Amniotic epithelial cell (primary cell): ENCODE results near the gene PRCD.

Source experiments
- DNase-seq: peaks from one replicate; pipeline ENCODE4 v3.0.0-alpha.2; 2010; ENCODE audit warnings: low read depth

PRCD gene

DNA sequence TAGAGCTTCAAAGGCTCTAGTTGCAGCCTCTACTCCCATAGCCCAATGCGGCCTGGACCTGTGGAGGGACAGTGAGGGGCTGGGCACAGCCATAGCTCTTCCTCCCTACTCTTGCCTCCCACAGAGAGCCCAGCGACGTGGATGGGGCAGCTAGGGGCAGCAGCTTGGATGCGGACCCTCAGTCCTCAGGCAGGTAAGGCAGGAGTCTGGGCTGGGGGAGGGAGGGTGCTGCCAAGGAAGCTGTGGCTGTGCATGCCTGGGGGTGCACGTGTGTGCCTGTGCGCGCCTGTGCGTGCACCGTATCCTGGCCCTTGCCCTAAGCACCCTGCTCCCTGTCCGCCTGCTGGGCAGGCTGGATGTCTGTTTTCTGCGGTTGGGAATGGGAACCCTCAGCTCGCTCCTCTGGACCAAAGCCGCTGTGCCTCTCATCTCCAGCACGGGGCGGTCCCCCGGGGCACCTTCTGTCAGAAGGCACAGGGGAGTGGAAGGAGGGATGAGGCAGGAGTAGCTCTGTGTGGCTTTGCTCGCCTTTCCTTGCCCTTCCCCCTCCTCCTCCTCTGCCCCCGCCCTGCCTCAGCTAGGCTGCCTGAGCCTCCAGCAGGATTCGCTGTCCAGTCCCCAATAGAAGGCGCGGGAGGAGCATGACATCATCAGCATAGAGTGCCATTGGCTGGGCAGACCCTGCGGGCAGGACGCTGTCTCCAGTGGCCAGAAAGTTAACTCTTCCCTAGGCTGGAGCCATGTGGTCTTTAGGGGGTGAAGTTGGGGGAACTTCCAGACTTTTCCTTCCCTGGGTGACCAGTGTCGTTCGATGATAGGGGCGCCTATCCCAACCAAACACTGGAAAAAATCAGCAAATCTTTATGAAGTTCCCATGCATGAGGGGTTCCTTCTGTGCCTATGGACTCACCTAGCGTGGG lies 797 bp downstream of the PRCD start:
- DNase-seq, result peak; percentile 96

GRCh38 chr17:76541739-76542454 lies 2.1 kb downstream of the PRCD start:
- DNase-seq, result no peak

DNA sequence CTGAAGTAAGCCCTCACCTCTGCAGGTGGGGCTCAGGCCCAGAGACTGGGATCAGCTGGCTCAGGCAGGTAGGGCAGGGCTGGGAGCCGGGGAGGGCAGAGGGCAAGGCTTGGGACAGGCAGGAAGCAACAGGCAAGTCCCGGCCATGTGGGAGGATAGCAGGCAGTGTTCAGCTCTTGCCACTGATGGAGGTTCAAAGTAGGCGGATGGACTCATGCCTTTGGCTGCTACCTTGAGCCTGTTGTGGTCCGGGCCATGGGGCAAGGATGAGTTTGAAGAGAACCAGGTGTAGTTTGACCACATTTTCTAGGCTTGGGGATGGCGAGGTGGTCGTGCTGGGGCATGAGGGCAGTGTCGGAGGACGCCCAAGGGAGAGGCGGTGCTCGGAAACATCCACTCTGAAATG lies 2.7 kb downstream of the PRCD start:
- no peak for DNase-seq

DNA sequence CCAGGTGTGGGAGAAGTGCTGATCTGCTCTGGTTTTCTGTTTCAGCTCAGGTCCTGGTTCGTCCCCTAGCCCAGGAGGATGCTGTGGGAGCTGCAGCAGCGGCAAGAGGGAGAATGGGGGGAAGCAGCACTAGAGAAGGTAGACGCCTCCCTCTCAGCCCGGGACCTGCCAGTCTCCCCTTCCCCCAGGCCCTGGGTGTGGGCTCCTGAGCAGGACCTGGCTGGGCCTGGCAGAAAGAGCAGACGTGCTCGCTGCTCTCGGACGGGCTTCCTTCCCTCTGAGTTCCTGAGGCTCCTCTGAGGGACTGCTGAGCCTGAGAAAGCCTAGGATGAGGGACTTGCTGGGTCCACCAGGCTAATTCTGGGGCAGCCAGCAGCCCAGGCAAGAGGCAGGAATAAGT lies 3.1 kb downstream of the PRCD start:
- DNase-seq, result no peak

- no peak for DNase-seq
These were observed 3.6 kb downstream of the PRCD start for GRCh38 chr17:76543482-76543825.

GRCh38 chr17:76543826-76544545 lies 4.1 kb downstream of the PRCD start:
- DNase-seq, result peak; percentile 55

DNA sequence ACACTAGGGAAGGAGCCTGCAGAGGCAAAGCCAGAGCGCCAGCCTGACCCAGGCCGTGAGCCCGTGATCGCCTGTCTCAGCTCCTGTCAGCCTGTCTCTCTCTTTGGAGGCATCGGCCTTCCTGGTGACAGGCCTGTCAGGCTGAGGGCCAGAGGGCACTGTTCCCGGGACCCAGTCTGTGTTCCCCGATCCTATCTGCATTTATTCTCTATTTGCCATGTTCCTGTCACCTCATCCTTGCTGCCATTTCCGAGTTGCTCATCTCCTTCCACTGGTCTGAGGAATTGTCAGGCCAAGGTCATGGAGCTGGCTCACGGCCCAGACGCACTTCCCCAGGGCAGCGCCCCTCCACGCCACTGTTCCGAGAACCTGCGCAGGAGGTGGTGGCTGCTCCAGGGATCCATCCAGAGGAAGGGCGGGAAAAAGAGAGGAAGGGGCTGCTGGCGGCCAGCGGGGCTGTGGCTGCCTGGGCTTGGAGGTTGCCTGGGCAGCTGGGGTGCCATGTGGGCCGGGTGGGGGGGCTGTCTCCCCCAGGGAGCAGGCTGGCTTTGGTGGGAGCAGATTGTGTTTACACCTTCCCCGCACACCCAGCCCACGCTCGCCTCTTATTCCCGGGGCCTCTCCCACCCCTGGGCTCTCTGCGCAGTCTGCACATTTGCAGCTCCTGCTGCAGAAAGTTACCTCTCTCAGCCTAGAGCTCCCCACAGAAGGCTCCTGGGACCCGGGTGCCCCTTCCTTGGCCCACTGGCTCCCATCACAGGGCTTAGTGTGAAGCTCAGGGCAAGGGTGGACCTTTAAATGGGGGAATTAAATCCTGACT lies 4.9 kb downstream of the PRCD start:
- DNase-seq, result peak; percentile 42

DNA sequence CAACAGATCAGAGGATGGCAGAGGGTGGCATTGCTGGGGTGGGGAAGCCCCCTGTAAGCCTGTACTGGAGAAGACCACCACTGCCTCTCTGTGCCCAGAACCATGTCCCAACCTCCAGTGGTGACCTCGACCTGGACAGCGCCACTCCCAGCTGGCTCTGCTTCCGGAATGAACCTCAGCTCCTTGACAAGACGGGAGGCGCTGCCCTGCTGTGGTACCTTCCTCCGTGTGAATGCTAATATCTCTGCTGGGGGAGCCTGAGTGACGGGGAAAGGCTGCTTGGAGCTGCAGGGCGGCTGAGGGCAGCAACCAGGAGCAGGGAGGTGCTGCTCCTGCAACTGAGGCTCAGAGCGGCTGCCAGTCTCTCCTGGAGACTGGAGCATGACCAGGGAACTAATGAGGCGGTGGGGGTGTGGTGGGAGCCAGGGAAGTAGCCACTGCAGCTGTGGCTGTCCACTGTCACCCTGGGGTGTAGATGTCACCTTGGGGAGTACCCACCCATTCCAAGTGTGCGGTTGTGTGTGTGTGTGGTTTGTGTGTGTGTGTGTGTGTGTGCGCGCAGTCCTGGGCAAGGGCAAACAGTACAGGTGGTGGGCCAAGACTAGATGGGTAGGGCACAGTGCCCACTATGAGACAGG lies 6.2 kb downstream of the PRCD start:
- DNase-seq, result peak; percentile 29

DNA sequence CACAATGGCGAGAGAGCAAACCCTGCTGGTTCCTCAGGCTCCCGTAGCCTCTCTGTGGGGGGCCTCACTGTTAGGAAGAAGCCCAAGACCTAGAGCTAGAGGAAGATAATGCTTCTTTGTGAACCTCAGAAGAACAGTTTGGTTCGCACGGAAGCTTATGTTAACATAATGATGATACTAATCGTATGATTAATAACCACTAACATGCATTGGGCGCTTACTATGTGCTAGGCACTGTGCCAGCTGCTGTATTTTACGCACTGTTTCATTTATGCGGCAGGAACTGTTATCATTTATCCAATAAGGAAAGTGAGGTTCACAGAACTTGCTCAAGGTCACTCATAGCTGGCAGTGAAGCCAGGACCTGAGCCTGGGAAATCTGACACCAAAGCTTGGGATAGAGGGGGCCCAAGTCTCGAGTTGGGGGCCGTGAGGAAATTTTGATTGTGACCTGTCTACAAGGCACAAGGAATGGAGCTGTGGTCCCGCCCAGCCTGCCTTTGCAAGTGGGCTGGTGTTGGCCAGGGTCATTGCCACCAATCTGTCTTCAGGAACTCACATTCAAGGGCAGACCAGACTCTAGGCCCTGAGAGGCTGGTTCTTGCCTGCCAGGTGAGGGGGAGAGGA lies 6.8 kb downstream of the PRCD start:
- DNase-seq, result peak; percentile 95

DNA sequence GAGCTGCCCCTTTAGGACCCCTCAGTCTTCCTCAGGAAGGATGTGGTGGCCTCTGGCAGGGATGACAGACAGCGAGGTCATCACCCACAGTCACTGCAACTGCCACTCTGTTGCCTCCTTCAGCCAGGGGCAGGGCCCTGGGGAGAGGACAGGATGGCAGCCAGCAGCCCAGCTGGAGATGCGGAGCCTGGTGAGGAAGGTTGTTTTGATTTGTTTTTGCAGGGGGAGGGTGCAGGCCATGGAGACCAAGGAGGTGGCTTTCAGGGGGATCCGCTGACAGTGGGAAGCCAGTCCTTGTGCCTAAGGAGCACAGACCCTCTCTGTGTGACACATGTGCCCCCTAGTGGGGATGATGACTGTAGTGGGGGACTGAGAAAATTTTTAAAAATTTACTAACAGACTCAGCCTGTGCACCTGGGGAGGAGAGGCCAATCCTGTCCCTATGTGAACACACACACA lies 7.4 kb downstream of the PRCD start:
- peak; percentile 66 for DNase-seq

DNA sequence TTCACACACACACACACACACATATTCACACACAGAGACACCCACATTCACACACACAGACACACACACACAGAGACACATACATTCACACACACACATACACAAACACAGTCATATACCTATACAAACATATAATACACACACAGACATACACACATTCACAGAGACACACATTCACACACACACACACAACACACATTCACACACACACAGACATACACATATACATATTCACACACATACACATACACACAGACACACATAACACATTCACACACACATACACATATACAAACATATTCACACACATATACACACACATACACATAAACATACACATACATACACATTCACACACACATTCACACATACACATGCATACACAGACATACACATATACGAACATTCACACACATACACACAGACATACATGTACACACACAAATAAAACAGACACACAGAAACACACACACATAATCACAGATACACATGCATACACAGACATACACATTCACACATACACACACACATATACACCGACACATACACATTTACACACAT lies 7.9 kb downstream of the PRCD start:
- DNase-seq, result no peak

- peak; percentile 35 for DNase-seq
These were observed 8.8 kb downstream of the PRCD start for GRCh38 chr17:76548378-76549214.

DNA sequence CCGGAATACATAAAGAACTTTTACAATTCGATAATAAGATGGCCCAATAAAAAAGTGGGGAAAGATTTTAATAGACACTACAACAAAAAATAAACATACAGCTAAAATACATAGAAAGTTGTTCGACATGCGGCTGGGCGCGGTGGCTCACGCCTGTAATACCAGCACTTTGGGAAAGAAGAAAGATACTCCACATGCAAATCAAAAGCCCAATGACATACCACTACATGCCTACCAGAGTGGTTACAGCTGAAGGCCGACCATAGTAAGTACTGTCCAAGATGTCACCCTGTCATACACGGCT lies 9.3 kb downstream of the PRCD start:
- DNase-seq, result no peak

DNA sequence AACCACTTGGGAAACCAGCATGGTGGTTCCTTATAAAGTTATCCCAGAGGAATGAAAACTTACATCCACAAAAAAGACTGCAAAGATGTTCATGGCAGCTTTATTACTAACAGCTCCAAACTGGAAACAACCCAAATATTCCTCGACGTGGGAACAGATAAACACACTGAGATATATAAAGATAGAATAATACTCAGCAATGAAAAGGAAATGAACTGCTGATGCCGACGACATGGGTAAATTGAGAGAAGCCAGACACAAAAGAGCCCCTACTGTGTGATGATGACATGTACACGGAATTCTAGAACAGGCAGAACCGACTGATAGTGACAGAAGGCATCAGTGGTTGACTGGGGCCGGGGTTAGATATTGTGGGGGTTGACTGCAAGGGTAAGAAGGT lies 9.7 kb downstream of the PRCD start:
- DNase-seq, result no peak

DNA sequence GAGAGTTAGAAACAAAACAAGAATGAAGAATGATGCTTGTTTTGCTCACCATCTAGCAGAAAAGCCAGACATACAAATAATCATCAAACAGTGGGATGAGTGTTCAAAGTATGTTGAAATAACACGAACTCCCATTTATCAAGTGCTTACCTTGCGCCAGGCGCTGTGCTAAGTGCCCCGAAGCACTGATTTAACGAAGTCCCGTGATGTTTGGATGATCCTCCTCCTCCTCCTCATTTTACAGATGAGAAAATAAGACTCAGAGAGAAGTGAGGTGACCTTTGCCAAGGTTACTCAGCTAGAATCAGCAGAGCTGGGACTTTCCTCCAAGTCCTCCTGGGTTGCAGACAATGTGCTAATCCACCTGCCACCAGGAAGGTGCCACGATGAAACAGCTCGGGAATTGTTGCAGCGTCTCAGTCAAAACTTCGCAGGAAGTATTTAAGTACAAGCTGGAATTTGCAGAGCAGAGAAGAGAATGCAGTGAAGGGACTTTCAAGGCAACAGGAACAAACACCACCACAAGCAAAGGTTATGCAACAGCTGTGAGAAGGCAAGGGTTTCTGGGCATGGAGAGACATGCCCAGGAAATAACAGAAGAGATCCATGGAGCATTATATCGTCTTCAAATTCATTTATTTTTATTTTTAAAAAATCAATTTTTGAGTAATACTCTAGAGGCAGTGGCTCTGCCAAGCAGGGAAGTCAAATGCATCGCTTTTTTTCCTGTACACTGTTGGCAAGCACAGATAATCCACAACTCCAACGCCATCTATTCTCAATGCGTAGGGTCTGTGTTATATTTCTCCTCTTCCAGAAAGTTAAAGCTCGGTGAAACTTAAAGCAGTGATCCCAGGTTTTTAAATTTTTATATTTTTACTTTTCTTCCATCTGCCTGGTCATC lies 11.1 kb downstream of the PRCD start:
- DNase-seq, result peak; percentile 84

GRCh38 chr17:76551685-76552084 lies 11.8 kb downstream of the PRCD start:
- DNase-seq, result no peak

- DNase-seq, result no peak
These were observed 13.5 kb downstream of the PRCD start for GRCh38 chr17:76553178-76553908.

- no peak for DNase-seq
These were observed 14.3 kb downstream of the PRCD start for GRCh38 chr17:76554131-76554530.
